G401 (cell line): Measurements from ENCODE around the gene CTBP2. TPM values are rescaled to one million over a fixed set of nuclear protein-coding genes. Genes with fewer than 3 reads are reported as not detected.

ENCODE experiments used
- DNase-seq: peaks from one replicate; pipeline ENCODE4 v3.0.0-alpha.2; 2015; ENCODE audit warnings: low spot score
- in situ Hi-C: cut with HindIII; loops from 2 replicates; pipeline ENCODE4 v1.10.0; 2016; ENCODE audit warnings: low sequenced_read_pairs, mixed read lengths
- total RNA-seq: library from RNA; depleted of rRNA; stranded (reverse); fragments of >200 nt; shearing (Covaris generic); gene quantifications from 2 replicates; pipeline ENCODE4 v1.2.3, GENCODE V29; 2014

CTBP2 gene
- total RNA-seq, 1 experiment from 2014 or later: 98.5 TPM

DNA sequence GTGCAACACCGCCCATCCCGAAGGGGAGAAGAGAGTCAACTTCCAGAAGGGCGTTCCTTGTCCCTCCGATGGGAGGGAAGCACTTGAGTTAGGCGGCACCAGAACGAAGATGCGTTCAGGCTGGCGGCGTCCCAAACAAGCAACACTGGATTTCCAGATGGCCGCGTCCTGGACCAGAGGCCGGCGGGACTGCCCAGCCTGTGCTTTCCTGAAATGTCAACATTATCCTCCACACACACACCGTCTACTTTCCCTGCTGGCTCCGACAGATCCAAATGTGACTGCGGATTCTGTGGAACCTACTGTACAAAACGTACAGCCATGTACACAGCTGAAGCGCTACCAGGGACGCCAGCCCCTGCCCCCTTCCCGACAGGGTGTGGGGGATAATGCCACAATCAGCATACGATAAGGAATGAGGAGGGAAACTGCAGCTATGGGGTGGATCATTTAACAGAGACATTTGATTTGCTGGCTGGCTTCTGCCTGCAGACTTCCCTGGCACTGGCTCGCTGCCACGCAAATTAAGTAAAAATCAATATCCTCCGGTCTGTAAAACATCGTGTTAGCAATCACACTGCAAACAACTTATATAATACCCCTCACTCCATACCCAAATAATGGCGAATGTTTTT lies 136.4 kb downstream of the CTBP2 start:
- peak; percentile 80 for DNase-seq
- in situ Hi-C loops: no loop called here

GRCh38 chr10:125023255-125023654 lies 137.1 kb downstream of the CTBP2 start:
- peak; percentile 56 for DNase-seq
- in situ Hi-C loops: no loop called here

- DNase-seq: no peak
- in situ Hi-C loops: no loop called here
Measured at GRCh38 chr10:125022671-125023070, 137.7 kb downstream of the CTBP2 start.

DNA sequence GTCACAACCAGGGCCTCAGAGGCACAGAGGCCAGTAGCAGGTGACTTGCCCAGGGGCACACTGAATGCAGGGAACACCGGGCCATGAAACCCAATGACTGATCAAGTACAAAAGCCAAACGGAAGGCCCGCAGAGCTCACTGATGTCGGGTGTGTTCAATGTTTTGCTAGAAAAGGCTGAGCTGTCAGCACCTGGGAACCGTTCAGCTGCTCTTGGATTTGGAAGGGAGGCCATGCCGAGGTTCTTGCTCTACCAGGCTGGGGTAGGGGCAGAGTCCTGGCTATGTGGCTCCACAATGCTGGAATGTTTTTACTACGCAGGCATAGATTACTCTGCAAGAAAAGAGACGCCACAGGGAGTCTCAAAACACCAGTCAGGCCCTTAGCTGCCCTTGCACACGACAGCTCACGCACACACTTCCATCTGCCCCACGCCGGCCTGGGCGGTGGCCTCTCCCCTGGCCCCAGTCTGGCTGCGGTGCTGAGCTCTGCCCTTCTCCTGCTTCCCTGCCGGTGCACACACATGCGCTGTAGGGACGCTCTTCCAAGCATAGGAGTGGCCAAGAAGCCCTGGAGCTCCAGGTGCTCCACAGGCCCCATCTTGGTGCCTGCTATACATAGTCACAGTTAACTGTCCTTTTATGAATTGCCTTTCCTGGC lies 138.5 kb downstream of the CTBP2 start:
- in situ Hi-C loops: no loop called here

GRCh38 chr10:125020871-125021270 lies 139.5 kb downstream of the CTBP2 start:
- in situ Hi-C loops: no loop called here
- no peak for DNase-seq

More for the DNA sequence above, 138.5 kb downstream of the CTBP2 start:
- peak; percentile 73 for DNase-seq

DNA sequence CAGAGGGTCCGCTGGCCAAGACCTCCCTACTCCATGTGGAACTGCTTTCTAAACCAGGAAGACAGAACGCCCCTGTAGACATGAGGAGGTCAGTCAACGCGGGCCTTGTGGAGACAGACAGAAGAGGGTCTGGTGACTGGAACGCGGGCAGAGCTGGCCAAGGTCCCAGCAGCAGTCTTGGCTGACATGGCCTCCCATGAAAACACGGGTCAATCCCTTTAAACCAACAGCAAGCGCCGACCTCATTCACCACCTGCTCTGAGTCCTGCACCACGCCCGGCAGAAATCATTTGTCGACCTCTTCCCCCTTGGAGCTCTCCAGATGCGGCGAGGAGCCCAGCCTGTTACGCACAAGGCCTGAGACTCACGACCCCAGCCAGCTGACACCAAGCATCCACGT lies 140.0 kb downstream of the CTBP2 start:
- in situ Hi-C loops: no loop called here
- no peak for DNase-seq

DNA sequence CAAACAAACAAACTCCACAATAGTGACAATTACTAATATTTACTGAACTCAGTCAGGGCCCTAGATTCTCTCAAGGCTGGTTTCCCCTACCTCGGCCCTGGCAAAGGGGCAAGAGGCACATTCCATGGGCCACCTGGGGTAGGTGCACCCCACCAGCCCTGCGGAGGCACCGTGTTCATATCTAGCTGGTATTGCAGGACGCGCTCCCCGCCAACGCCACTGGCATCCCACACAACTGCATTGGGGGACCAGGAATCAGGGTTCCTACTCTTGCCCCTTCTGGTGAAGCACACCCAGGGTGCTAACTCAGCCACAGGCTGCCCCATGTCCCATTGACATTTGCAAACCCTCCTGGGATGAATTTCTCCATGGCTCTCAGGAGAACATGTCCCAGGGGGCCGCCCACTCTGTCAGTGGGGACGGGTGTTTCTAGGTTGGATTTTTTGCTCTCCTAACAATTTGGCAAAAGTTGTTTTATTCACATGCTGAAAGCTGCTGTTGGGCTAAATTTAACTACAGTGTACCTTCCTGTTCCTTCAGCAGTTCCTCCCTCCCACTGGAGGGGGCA lies 141.7 kb downstream of the CTBP2 start:
- in situ Hi-C loops: no loop called here
- DNase-seq: no peak

- in situ Hi-C loops: no loop called here
Measured at GRCh38 chr10:125017547-125018298, 142.6 kb downstream of the CTBP2 start.

GRCh38 chr10:125016611-125017202 lies 143.7 kb downstream of the CTBP2 start:
- no peak for DNase-seq
- in situ Hi-C loops: no loop called here

More at GRCh38 chr10:125017547-125018298, 142.6 kb downstream of the CTBP2 start:
- DNase-seq: no peak

DNA sequence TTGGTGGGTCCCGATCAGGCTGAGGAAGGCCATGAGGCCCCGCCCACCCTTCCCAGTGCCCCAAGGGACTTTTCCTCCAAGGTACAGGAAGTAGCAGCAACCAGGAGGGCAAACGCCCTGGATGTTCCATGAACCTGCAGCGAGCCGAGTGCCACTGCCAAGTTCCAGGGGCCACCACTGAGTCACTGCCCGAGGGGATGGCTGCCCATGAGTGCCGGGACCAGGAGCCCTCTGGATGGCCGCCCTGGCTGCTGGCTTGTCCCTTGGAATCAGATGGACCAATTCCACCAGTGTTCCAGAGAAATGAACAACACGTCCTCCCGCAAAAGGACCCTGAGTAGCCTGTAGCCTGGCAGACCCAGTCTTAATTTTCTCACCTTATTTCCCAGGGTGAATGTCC lies 144.2 kb downstream of the CTBP2 start:
- DNase-seq: no peak

DNA sequence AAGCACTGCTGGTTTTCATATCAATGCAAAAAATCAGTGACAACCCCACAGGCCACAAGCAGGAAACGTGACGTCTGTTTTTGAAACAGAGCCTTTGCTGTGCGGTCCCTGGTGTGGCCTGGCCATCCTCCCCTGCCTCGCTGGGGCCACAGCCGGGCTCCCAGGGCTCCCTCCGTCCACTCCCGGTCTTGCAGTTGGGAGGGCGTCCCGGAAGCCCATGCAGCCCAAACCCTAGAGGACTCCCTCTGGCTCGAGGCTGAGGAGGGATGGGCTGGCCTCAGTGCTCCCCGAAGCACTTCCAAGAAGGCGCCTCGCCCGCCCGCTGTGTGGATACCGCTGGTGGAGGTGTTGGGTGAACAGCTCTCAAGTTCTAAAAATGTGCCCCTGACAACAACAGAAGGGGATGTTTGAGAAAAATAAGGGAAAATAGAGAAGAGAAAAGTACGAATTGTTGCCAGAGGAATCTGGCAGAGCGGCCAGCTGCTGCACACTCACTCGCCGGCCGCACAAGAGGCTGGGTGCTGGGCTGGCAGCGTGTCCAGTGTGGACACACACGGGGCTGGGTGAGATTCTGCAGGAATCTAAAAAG lies 144.9 kb downstream of the CTBP2 start:
- in situ Hi-C loops: no loop called here
- DNase-seq: no peak

More for the DNA sequence above, 144.2 kb downstream of the CTBP2 start:
- in situ Hi-C loops: no loop called here

DNA sequence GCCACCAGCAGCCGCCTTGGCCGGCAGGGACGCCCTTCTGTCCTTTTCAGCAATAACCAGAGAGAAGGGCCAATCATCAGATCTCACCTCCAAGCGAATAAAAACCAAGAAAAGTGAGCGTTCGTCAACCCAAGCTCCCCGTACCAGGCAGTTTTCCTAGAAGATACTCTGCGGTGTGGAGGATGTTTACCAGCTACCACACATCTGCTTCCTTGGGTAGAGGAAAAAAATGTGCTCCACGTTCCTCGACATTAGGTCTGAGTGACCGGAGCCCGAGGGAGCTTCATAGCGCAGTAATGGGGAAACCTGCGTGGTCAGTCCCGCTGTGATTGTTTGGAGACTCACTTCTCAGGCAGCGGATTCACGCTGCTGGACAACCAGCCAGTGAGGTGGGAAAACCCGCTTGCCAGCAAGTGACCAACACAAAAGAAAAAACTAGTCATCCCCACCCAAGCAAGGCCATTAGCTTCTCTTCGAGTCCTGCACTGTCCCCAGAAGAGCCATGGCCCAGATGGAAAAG lies 145.5 kb downstream of the CTBP2 start:
- DNase-seq: no peak
- in situ Hi-C loops: no loop called here

DNA sequence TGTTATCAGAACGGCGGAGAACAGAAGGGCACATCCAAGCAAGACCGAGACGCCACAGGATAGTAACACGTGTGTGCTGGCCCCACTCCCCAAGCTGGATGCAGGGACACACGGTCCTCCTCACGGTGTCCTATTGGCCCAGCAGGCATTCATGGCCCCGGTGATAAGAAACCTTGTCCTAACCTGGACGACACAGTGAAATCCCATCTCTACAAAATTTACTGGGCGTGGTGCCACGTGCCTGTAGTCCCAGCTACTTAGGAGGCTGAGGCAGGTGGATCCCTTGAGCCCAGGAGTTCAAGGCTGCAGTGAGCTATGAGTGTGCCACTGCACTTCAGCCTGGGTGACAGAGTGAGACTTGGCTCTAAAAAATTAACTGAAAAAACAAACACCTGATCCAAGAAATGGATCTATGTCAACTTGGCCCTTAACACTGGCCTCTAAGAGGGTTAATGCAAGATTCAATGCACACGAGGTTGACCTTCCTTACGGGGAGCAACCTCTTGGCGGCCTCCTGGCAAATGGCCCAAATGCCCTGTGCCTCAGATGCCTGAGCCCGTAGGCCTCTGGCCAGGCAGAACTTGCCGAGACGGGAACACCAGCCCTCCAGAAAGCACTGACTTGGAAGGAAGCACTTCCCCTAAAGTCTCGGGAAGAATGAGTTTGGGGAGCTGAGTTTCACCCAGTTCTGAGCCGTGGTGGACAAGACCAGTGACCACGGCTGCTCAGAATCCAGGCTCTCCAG lies 146.1 kb downstream of the CTBP2 start:
- no peak for DNase-seq
- in situ Hi-C loops: no loop called here

GRCh38 chr10:125013529-125013872 lies 146.9 kb downstream of the CTBP2 start:
- in situ Hi-C loops: no loop called here
- no peak for DNase-seq

- in situ Hi-C loops: no loop called here
- DNase-seq: no peak
Measured at GRCh38 chr10:125012851-125013528, 147.4 kb downstream of the CTBP2 start.

- in situ Hi-C loops: no loop called here
- no peak for DNase-seq
Measured at GRCh38 chr10:125011926-125012705, 148.2 kb downstream of the CTBP2 start.
